ENCODE results near the gene NOC2L.
"Not testable (repeated sequence)": the region's sequence is repeated elsewhere in the genome, so short reads cannot be mapped to it uniquely, and the experiment has no call there.

Gene NOC2L

GRCh38 chr1:993379-993995 is 34.4 kb upstream of the NOC2L start:
- H3K4me3 ChIP-seq (replicated peaks; ENCODE audit: insufficient read depth, low read length) = no peak overlapping the region
- DNase-seq (ENCODE audit: low read depth in 1 of 2, low spot score in 1 of 2) = no peak
- H3K27ac ChIP-seq (replicated peaks) = no peak overlapping the region
- no peak for TF ChIP-seq SPI1 (IDR thresholded peaks at IDR 0.05; ENCODE audit: borderline replicate concordance, low read depth)
- TF ChIP-seq POLR2AphosphoS5 (IDR thresholded peaks at IDR 0.05; ENCODE audit: low read depth) = no peak
- TF ChIP-seq REST (IDR thresholded peaks at IDR 0.05; ENCODE audit: insufficient replicate concordance, low read depth) = no peak
- TF ChIP-seq, protein P1, sequence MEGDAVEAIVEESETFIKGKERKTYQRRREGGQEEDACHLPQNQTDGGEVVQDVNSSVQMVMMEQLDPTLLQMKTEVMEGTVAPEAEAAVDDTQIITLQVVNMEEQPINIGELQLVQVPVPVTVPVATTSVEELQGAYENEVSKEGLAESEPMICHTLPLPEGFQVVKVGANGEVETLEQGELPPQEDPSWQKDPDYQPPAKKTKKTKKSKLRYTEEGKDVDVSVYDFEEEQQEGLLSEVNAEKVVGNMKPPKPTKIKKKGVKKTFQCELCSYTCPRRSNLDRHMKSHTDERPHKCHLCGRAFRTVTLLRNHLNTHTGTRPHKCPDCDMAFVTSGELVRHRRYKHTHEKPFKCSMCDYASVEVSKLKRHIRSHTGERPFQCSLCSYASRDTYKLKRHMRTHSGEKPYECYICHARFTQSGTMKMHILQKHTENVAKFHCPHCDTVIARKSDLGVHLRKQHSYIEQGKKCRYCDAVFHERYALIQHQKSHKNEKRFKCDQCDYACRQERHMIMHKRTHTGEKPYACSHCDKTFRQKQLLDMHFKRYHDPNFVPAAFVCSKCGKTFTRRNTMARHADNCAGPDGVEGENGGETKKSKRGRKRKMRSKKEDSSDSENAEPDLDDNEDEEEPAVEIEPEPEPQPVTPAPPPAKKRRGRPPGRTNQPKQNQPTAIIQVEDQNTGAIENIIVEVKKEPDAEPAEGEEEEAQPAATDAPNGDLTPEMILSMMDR (IDR thresholded peaks at IDR 0.05; ENCODE audit: insufficient read depth, low read length) = no peak
- TF ChIP-seq GABPA (IDR thresholded peaks at IDR 0.05; ENCODE audit: low read depth) = no peak
- peaks cover 34% of the 10 kb centered on the region for H3K27me3 ChIP-seq (ENCODE audit: insufficient read depth, poor library complexity, severe bottlenecking)

DNA sequence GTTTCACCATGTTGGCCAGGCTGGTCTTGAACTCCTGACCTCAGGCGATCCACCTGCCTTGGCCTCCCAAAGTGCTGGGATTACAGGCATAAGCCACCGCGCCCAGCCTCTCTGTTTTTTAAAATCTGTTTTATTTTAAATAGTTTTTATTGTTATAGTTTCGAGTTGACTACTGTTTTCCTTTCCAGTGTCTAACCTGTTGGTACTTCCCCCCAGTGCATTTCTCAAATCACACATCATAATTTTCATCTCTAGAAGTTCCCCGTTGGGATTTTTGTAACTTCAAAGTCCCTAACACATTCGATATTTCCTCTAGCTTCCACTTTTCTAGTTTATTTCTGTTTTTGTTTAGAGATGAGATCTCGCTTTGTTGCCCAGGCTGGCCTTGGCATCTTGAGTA is 33.3 kb upstream of the NOC2L start:
- H3K4me3 ChIP-seq (replicated peaks; ENCODE audit: insufficient read depth, low read length) = no peak overlapping the region

DNA sequence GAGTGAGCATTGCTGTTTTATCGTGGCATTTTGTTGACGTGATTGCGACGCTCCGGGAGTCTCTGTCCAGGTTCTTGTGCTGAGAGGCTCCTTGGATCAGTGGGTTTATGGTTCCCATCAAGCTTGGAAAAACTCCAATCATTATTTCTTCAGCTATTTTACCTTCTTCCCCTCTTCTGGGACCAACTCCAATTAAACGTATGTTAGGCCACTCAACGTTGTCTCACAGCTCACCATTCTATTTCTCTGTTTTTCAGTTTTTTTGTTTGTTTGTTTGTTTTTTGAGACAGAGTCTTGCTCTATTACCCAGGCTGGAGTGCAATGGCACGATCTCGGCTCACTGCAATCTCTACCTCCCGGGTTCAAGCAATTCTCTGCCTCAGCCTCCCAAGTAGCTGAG is 32.8 kb upstream of the NOC2L start:
- no peak overlapping the region for H3K4me3 ChIP-seq (replicated peaks; ENCODE audit: insufficient read depth, low read length)
- peaks cover 18% of the 10 kb centered on the region for H3K27me3 ChIP-seq (ENCODE audit: insufficient read depth, poor library complexity, severe bottlenecking)
- TF ChIP-seq GABPA (IDR thresholded peaks at IDR 0.05; ENCODE audit: low read depth) (no peak), POLR2AphosphoS5 (IDR thresholded peaks at IDR 0.05; ENCODE audit: low read depth) (no peak)
- TF ChIP-seq, protein P1 (IDR thresholded peaks at IDR 0.05; ENCODE audit: insufficient read depth, low read length) = no peak
- no peak overlapping the region for H3K27ac ChIP-seq (replicated peaks)
- no peak for DNase-seq (ENCODE audit: low read depth in 1 of 2, low spot score in 1 of 2)

More for the DNA sequence above, 33.3 kb upstream of the NOC2L start:
- Histone ChIP-seq H3K27ac (replicated peaks) (no peak overlapping the region), H3K27me3 (ENCODE audit: insufficient read depth, poor library complexity, severe bottlenecking) (peaks cover 23% of the 10 kb centered on the region)
- no peak for DNase-seq (ENCODE audit: low read depth in 1 of 2, low spot score in 1 of 2)
- TF ChIP-seq POLR2AphosphoS5 (IDR thresholded peaks at IDR 0.05; ENCODE audit: low read depth) = no peak
- TF ChIP-seq SPI1 (IDR thresholded peaks at IDR 0.05; ENCODE audit: borderline replicate concordance, low read depth) = no peak
- no peak for TF ChIP-seq REST (IDR thresholded peaks at IDR 0.05; ENCODE audit: insufficient replicate concordance, low read depth)
- no peak for TF ChIP-seq GABPA (IDR thresholded peaks at IDR 0.05; ENCODE audit: low read depth)
- TF ChIP-seq, protein P1 (IDR thresholded peaks at IDR 0.05; ENCODE audit: insufficient read depth, low read length) = no peak

DNA sequence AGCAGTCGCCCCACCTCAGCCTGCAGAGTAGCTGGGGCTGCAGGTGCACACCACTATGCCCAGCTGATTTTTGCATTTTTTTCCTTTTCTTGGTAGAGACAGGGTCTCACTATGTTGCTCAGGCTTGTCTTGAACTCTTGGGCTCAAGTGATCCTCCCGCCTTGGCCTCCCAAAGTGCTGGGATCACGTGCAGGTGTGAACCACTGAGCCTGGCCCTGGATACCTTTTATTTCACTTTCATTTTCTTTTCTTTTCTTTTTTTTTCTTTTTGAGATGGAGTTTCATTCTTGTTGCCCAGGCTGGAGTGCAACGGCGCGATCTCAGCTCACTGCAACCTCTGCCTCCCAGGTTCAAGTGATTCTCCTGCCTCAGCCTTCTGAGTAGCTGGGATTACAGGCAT is 32.2 kb upstream of the NOC2L start:
- not testable (repeated sequence) for H3K27ac ChIP-seq (replicated peaks); H3K4me3 ChIP-seq (replicated peaks; ENCODE audit: insufficient read depth, low read length); DNase-seq (ENCODE audit: low read depth in 1 of 2, low spot score in 1 of 2)
- H3K27me3 ChIP-seq (ENCODE audit: insufficient read depth, poor library complexity, severe bottlenecking) = peaks cover 16% of the 10 kb centered on the region

DNA sequence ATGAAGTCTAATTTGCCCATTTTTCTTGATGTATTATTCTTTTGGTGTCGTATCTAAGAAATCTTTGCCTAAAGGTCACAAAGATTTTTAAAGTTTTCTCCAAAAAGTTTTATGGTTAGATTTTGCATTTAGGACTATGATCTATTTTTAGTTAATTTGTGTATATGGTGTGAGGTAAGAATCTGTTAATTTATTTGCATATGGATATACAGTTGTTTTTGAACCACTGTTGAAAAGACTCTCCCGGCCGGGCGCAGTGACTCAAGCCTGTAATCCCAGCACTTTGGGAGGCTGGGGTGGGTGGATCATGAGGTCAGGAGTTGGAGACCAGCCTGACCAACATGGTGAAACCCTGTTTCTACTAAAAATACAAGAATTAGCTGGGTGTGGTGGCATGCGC is 29.0 kb upstream of the NOC2L start:
- not testable (repeated sequence) for H3K27ac ChIP-seq (replicated peaks); DNase-seq (ENCODE audit: low read depth in 1 of 2, low spot score in 1 of 2); H3K4me3 ChIP-seq (replicated peaks; ENCODE audit: insufficient read depth, low read length)
- H3K27me3 ChIP-seq (ENCODE audit: insufficient read depth, poor library complexity, severe bottlenecking) = peaks cover 17% of the 10 kb centered on the region
